Measurements from ENCODE around the gene TTPAL.

The TTPAL gene

DNA sequence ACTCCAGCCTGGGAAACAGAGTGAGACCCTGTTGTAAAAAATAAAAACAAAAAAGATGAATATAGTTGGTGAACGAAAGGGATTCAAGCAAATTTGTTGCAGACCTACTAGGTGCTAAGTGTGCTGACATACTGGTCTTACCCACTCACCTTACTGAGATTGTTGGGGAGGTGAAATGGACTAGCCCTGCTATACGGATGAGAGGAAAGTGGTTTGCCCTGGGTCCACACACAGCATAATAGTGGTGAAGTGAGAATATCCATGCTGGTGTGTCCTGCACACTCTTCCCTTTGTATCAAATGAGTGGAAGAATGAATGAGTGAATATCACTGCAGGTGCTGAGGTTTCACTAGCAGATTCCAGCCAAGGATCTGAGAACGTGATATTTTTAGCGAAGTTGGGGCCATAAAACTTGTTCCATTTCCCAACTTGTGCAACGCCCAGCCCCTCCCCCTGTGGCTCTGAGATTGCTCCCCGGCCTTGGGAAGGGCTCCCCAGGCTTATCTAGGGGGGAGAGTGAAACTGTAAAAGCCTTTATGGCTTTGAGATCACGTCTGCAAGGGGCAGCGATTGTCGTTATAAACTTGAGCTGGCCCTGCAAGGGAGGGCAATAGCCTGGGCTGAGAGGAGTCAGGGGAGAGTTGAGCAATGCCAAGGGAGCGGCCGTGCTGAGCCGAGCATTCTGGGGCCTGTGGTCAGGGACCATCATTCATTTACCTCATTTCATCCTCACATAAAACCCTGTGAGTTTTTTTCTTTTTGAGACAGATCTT, 33.2 kb upstream of the TTPAL start:
- DNase-seq (ENCODE audit: low spot score) = no peak

DNA sequence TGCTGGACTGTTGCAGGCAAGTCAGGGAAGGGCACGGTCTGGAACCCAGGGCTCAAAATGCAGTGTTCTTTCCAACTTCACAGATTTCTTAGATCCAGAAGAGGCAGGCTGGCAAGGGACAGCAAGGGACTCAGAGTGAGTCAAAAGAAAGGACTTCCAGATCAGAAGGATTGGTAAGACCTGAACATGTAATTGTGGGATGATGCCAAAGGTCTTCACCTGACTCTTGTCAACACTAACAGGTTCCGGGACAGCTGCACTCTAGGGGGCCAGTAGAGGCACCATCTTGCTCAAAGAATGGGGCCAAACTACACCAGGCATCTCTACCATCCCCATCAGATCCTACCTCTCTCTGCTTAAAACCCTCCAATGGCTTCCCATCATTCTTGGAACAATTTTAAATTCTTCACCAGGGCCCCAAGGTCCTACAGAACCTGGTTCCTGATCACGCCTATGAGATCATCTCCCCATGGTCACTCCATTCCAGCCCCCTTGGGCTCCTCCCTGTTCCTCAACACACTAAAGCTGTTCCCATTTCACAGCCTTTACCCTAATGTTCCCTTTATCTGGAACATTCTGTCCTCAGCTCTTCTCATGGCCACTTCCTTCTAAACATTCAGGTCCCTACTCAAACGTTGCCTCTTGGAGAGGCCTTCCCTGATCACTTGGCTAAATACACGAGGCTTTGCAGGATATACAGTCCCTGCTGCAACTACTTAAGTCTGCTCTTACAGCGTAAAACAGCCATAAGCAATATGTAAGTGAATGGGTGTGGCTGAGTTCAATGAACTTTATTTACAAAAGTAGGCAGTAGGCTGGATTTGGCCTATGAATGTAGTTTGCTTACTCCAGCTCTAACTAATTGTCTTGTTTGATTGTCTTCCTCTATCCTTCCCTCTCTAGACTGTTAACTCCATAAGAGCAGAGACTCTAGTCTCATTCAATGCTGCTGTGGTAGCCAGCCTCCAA, 29.6 kb upstream of the TTPAL start:
- DNase-seq (ENCODE audit: low spot score) = no peak

DNA sequence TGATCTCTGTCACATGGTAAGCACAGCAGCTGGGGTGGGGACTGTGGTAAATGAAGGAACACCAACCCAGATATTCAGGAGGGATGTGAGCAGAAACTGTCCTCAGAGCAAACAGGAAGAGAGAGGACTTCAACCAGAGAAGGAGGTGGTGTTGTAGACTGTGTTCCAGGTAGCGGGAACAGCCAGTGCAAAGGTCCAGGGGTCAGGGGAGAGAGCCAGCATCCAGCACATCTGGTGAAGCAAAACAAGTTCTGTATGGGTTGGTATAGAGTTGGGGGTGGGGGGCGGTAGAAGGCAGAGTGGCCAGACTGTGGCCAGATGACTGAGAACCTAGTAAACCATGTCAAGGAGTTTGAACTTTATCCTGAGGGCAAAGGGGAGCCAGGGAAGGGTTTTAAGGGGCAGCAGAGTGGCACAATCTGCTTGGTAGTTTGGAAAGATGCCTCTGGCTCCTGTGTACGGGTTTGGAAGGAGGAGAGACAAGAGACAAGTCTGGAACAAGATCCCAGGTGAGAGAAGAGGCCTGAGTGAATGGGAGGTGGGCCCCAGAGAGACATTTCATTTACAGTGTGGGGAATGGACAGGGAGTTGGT, 27.8 kb upstream of the TTPAL start:
- DNase-seq (ENCODE audit: low spot score) = no peak

DNA sequence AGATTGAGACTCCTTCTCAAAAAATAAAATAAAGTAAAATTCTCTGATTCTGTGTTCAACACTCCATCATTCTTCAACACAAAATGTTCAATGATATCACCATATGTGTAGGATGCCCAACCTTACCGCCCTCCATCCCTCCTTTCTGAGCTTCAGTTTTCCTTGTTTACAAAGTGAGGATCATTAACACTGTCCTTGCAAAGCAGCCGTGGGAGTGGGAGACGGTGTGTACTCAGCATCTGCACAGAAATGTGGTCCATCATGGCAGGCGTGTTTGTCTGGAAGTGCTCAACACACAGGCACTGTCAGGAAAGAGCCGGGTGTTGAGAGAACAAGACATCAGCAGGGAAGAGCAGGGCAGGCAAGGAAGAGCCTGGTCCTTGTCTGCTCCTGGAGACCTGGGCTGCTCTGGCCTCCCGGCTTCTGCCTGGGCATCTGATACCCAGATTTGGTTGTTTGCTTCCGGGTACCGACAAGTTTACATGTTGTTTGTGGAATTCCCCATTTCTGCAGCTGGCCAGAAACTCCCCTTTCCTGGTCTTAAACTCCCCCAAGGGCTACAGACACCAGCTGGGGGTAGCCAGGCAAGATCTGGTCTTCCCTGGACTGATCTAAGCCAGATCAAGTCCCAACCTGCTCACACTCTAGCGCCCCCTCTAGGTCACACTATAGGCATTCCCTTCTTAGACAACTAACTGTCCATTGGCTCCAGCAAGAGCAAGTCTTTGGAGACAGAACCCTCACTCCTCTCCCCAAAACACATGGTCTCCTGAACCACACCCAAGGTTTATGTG, 26.7 kb upstream of the TTPAL start:
- DNase-seq (ENCODE audit: low spot score) = no peak

DNA sequence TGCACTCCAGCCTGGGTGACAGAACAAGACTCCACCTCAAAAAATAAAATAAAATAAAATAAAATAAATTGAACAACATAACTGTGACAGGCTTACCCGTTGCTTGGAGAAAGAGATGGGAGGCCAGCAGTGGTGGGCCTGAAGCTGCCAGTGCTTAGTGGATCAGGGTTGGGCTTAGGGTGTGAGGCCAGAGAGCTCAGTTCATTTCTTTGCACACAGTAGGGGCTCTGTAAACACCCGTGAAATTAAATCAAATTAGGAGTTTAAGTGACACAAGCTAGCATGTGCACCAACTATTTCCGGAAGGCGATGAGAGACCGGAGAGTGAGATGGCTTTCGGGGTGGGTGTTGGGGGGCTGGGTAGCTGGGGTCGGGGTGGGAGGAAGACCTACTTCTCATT, 25.8 kb upstream of the TTPAL start:
- DNase-seq (ENCODE audit: low spot score) = no peak

DNA sequence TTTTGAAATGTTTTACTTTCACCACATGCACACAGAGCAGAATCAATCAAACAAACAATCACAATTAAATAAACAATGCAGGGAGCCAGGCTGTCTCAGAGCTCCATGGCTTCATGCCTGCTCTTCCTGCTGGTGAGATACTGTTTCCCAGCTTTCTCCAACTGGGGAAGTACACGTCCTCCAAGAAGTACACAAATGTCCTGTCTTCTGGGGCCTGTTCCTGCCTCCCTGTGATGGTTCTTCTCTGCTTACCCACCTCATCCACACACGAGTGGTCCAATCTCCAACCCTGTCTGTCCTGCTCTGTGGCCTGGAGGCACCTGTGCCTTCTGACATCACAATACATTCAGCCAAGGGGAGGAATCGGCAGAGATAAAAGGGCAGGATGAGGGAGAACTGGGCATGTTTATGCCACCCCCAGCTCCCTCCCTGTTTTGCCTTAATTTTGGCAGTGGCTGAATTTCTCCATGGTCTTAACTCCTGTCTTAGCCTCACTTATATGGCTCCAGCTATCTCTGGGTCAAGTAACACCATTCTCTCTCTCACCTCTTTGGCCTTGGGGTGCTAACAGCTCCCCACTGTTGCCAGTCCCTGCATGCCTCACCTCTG, 25.3 kb upstream of the TTPAL start:
- DNase-seq (ENCODE audit: low spot score) = no peak

DNA sequence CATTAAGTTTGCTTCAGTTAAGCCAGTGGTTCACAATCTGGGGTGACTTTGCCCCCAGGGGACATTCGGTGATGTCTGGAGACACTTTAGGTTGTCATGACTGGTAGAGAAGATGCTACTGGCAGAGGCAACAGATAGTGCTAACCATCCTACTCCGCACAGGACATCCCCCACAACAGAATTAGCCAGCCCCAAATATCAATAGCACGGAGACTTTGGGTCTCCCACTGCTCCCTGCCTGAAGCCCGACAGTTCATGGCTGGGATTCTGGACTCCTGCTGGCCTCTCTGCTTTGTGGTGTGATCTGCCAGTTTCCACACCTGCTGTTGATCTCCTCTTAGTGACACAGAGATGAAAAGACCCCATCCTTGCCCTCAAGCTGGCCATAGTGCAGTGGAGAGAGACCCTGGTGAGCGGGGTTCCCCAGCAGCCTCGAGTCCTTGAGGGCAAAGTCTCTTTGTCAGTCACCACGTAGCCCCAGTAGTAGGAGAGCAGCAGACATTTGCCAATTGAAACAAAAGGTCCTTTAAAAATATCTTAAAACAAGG, 24.7 kb upstream of the TTPAL start:
- DNase-seq (ENCODE audit: low spot score) = no peak

DNA sequence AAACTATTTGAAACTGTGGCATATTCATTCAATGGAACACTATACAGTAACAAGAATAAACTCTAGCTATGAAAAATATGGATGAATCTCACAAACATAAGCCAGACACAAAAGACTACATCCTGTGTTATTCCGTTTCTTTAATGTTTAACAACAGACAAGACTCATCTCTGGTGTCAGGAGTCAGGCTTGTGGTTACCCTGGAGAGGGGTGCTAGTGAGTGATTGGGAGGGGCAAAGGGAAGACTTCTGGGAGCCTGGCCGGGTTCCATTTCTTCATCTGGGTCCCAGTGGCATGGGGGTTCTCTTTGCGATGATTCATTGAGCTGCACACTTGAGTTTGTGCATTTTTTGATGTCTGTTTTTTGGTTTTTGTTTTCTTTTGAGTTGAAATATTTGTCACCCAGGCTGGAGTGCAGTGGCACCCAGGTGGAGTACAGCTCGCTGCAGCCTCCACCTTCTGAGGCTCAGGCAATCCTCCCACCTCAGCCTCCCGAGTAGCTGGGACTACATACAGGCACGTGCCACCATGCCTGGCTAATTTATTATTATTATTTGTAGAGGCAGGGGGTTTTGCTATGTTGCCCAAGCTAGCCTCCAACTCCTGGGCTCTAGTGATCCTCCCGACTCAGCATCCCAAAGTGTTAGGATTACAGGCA, 21.2 kb upstream of the TTPAL start:
- DNase-seq (ENCODE audit: low spot score) = no peak

DNA sequence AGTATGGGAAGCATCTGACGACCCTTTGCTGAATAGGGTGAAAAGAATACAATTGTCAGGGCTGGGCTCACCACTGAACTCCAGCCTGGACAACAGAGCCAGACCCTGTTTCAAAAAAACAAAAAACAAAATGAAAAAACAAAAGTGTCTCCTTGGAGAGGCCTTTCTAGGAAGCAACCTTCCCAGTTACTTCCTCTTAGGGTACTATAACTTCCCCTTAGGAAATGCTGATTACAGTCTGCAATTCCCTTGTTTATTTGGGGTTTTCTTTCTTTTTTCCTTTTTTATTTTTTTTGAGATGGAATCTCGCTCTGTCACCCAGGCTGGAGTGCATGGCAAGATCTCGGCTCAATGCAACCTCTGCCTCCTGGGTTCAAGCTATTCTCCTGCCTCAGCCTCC, 20.5 kb upstream of the TTPAL start:
- DNase-seq (ENCODE audit: low spot score) = no peak

DNA sequence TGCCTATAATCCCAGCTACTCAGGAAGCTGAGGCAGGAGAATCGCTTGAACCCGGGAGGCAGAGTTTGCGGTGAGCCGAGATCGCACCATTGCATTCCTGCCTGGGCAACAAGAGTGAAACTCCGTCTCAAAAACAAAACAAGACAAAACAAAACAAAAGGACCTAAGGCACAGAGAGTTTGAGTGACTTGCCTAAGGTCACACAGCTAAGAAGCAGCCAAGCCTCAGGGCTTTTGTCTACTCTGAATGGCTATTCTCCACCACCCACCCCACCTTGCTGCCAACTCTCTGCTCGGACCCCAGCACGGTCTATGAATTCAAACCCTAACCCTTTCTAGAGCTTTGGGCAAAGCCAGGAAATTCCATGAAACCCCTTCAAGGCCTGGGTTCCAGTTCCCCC, 19.1 kb upstream of the TTPAL start:
- no peak for DNase-seq (ENCODE audit: low spot score)

DNA sequence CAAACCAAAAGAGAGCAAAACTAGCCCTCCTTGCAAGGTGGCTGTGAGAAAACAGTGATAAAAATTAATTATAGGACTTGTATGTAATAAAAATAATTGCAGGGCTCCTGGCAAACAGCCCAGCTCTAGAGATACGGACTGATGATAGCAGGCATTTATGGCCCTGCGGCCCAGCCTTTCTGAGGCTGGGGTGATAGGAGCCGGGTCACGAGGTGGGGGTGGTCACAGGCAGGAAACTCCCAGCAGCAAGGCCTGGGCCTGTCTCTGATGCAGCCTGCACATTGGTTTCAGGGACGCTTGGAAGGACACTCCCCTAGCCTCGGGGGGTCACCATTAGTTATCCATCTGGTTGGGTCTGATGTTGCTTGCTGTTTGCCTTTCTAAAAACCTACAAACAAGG, 18.7 kb upstream of the TTPAL start:
- DNase-seq (ENCODE audit: low spot score) = no peak

DNA sequence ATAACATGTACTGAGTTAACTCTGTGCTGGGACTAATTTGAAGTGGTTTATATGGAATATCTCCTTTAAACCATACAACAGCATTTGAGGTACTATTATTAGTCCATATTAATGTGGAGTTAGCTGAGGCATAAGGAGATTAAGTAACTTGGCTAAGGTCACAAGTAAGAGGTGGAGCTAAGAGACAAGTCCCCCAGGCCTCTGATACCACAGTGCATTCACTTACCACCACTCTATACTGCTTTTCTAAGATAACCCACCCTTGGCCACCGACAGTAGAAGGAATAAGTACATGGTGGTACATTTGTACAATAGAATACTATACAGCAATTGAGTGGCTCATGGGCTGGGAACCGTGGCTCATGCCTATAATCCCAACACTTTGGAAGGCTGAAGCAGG, 16.4 kb upstream of the TTPAL start:
- no peak for DNase-seq (ENCODE audit: low spot score)

DNA sequence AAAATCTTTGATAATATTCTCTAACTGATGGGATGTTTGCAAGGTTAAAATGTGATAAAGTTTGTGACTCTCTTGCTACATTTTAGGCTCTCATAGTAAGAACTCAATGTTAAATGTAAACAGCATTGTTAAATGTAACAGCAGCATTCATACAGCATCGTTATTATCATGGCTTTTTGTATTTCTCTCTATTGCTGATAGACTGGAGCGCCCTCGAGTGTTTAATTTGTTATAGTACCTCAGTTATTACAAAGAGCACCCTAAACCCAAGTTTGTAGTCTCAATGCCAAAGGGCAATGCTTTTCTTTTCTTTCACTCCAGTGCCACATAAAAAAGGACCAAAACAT, 14.9 kb upstream of the TTPAL start:
- DNase-seq (ENCODE audit: low spot score) = no peak

DNA sequence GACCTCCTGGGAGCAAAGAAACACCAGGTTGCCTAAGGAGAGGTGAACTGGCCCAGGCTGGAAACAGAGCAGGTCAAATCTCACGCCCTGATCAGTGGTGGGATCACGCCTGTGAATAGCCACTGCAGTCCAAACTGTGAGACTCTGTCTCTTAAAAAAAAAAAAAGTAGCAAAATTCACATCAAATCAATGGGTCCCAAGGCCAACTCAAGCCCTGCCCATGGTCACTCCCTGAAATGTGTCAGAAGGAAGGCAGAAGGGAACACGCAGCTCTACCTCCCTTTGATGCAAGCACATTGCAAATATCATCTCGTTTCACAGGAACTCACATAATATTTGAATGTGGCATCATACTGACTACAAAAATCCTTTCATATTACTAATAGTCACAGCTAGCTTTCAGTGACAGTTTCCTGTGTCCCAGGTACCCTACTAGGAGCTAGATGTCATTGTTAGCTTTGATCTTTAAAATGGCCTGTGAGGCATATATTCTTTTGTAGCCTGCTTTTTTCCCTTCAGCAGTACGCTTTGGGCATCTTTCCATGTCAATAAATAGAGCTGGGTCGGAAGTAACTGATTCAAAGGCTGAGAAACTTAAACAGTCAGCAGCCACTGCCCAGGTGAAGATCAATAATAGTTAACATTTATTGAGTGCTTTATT, 14.4 kb upstream of the TTPAL start:
- no peak for DNase-seq (ENCODE audit: low spot score)

DNA sequence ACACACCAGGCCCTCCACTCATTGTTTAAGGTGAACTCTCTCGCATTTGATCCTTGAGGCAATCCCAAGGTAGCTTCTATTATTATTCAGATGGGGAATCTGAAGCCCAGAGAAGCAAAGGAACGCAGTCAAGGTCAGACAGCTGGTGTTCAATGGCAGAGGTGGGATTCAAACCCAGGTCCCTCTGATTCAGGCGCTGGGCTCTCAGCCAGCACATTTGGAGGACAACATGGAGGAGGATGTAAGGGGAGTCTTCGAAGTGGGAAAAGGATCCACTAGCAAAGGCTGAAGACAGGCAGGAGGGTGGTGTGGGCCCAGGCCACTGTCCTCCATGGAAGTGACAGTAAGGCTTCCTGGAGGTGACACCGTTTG, 13.9 kb upstream of the TTPAL start:
- DNase-seq (ENCODE audit: low spot score) = no peak

DNA sequence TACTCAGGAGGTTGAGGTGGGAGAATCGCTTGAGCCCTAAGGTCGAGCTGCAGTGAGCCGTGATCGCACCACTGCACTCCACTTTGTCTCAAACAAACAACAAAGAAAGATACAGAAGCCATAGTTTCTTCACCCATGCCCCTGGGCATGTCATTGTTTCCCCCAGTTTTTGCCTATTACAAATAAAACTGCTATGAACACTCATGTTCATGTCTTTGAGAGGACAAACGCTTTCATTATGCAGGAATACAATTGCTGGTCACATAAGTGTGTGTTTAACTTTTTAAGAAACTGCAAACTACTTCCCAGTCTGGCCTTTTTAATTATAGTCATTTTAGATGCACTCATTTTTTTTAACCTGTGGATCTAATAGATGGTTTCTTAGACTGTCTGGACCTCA, 12.2 kb upstream of the TTPAL start:
- no peak for DNase-seq (ENCODE audit: low spot score)

DNA sequence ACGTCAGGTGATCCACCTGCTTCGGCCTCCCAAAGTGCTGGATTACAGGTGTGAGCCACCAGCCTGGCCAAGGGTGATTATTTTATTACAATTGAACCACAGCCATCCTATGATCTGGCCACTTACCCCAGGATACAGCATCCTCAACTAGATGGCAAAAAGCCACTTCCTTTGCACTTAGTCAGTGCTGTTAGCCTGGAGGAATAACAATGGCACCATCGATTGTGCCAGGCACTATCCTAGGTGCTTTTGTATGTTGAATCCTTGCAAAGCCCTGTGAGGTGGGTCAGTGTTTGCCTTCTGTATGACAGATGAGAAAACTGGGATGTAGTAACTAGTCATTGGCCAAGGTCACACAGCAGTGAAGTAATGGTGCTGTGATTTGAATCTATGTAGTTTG, 11.2 kb upstream of the TTPAL start:
- DNase-seq (ENCODE audit: low spot score) = no peak

DNA sequence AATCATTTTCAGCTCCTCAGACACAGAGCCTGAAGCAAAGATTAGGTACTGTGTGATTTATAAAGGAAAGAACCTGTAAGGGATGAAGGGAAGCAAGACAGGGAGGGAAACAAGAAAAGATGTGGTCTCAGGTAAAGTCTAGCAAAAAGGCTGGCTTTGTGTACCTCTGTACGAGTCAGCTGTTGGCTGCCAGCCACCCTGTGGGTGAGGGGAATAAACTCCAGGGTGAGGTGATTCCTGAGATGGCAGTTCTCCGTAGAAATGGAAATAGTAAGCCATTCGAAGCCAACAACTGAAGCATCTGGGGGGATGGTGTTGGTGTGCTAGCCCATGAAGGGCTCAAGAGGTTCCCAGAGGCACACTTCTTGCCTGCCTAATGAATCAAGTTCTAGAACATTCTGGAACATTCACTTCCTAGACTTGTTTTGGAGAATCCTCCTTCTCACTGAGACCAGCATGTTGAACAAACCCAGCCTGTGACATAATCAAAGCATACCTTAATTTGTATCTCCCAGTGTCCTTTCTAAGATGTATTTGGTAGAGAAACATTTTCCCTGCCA, 10.6 kb upstream of the TTPAL start:
- DNase-seq (ENCODE audit: low spot score) = no peak

DNA sequence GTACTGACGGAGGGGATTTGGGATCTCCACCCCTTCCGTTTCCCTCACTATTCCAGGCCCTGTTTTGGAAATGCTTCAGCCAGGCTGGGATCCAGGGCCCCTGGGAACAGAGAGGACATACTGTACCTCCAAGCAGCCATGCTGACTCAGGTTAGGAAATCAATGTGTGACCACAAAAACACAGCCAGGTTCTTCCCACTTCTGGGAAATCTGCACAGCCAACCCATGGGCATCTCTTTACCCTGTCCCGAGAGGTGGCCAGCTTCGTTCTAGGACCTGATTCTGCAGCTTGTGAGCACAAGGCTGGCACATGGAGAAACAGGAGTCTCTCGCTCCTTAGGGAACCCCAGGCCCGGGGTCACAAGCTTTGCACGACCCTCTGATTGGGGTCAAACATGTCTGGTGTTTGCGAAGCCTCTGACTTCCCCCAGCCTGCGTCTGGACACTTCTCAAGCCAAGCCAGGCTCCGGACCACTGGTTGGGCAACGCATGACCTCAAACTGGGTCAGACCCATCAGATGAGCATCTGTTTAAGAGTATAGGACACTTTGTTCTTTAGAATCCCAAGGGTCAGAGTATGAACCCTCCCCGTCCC, 8.3 kb upstream of the TTPAL start:
- no peak for DNase-seq (ENCODE audit: low spot score)
